Fibroblast of the aortic adventitia (primary cell): ENCODE data around the gene TDRKH. TPM values are rescaled to one million over a fixed set of nuclear protein-coding genes. Genes with fewer than 3 reads are reported as not detected.

Source experiments
- DNase-seq: peaks from one replicate; pipeline ENCODE4 v3.0.0-alpha.2; 2010; ENCODE audit warnings: low read depth
- H3K4me3 ChIP-seq: 2 replicates; pipeline ENCODE4 v1.5.1; 2011; ENCODE audit warnings: low read depth, mild to moderate bottlenecking, control low read depth, low read length, moderate library complexity
- total RNA-seq: library from RNA; depleted of rRNA; stranded (reverse); fragments of >200 nt; gene quantifications from 2 replicates; pipeline ENCODE4 v1.2.3, GENCODE V29; 2012; ENCODE audit warnings: low replicate concordance
- TF ChIP-seq, protein P1 (sequence below): IDR thresholded peaks from 2 replicates; pipeline ENCODE4 v1.5.1; 2011; ENCODE audit warnings: mild to moderate bottlenecking, low read length, control low read depth, inconsistent platforms; ENCODE audit not compliant: insufficient read depth

Gene TDRKH
- total RNA-seq, 1 donor = 2.1 TPM

DNA sequence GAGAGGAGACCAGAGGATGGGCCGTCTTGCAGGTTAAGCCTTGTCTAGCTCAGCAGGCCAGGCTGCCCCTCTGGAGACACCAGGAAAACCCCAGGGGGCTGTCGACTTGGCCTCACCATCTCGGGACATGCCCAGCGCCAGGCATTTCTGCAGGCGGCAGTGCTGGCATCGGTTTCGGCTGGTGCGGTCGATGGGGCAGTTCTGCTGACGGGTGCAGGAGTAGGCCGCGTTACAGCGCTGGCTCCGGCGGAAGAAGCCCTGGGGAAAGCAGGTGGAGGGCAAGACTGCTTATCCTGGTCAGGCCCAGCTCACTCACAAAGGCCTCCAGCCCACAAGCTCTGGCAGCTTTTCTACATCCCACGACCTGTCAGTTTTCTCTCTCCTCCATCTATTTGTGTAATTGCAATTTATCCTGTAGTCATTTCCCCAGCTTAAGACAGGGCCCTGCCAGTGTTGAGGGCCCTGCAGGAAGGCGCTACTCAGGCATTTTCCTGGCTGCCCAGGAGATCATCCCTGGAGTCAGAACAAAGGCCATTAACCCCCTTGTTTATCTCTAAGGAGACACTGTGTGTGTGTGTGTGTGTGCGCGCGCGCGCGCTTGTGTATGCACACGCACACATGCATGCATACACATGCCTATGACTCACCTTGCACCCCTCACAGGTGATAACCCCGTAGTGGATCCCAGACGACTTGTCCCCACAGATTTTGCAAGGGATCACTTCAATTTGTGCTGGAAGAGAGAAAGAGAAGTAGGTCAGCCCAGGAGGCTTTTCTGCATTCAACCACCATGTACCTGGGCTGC, 26.4 kb upstream of the TDRKH start:
- TF ChIP-seq, protein P1, sequence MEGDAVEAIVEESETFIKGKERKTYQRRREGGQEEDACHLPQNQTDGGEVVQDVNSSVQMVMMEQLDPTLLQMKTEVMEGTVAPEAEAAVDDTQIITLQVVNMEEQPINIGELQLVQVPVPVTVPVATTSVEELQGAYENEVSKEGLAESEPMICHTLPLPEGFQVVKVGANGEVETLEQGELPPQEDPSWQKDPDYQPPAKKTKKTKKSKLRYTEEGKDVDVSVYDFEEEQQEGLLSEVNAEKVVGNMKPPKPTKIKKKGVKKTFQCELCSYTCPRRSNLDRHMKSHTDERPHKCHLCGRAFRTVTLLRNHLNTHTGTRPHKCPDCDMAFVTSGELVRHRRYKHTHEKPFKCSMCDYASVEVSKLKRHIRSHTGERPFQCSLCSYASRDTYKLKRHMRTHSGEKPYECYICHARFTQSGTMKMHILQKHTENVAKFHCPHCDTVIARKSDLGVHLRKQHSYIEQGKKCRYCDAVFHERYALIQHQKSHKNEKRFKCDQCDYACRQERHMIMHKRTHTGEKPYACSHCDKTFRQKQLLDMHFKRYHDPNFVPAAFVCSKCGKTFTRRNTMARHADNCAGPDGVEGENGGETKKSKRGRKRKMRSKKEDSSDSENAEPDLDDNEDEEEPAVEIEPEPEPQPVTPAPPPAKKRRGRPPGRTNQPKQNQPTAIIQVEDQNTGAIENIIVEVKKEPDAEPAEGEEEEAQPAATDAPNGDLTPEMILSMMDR = no peak
- DNase-seq = no peak
- H3K4me3 ChIP-seq = no peak overlapping the region

DNA sequence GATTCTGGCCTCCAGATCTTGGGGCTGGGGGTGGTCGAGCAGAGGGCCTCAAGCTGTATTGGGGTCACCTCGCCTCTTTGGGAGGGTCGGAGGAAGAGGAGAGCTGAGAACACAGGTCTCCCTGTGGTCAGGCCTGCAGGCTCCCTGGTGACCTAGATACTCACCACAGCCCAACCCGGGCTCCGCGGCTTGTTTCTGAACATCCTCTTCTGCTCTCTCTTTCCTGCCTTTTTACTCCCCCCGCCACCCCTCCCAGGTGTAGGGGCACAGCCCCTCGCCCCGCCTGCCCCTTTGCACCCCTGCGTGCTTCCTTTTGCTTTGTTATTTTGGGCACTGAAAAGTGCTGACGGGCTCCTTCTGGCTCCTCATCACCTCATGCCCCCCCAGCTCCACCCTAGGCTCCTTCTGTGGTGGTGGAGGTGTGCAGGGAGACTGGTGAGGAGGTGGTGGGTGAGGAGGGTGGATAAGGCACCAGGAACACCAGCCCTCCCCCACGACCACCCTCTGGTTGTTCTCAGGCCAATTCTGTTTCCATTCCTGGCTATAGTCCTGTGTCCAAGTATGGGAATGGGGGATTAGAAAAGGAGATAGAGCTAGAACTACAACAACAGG, 25.5 kb upstream of the TDRKH start:
- DNase-seq = no peak

GRCh38 chr1:151814971-151815545, 24.8 kb upstream of the TDRKH start:
- no peak overlapping the region for H3K4me3 ChIP-seq
- TF ChIP-seq, protein P1 = no peak
- no peak for DNase-seq

More for the DNA sequence above, 25.5 kb upstream of the TDRKH start:
- H3K4me3 ChIP-seq = no peak overlapping the region
- TF ChIP-seq, protein P1 = no peak

- H3K4me3 ChIP-seq = no peak overlapping the region
- DNase-seq = no peak
- TF ChIP-seq, protein P1 = no peak
Measured at GRCh38 chr1:151814426-151814825, 24.1 kb upstream of the TDRKH start.

GRCh38 chr1:151813271-151813977, 23.1 kb upstream of the TDRKH start:
- DNase-seq = no peak
- no peak overlapping the region for H3K4me3 ChIP-seq
- TF ChIP-seq, protein P1 = no peak

DNA sequence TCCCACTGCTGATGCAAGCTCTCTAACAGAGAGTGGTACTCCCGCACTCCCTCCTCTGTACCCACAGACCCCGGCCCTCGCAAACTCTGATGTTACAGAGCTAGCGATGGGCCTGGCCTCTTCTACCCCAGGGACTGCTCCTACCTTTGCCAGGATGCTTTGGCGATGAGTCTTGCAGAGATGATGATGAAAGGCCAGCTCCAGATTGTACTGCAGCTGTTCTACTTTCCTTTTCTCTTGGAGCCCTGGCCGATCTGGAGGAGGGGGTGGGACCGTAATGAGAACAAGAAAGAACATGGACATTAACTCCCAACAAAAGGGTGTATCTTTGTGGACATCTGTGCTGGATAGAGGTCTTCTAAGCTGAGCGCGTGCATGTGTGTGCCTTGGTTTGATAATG, 20.9 kb upstream of the TDRKH start:
- TF ChIP-seq, protein P1 = no peak
- no peak overlapping the region for H3K4me3 ChIP-seq
- peak; percentile 61 for DNase-seq
